ENCODE data around the gene SGK1. TPM values are rescaled to one million over a fixed set of nuclear protein-coding genes. Genes with fewer than 3 reads are reported as not detected.

Gene SGK1
- total RNA-seq, 2 donors from 2014 or later = 151 to 155 TPM

GRCh38 chr6:134318974-134319281 is 1.0 kb upstream of the SGK1 start:
- DNase-seq (ENCODE audit: low spot score) = no peak
- Histone ChIP-seq H3K27me3 (no peaks in the 10 kb centered on the region), H3K4me1 (peaks cover 0 to 16% of the 10 kb centered on the region in 2 donors), H3K9me3 (no peaks in the 10 kb centered on the region), H3K27ac (no peak overlapping the region), H3K36me3 (no peaks in the 10 kb centered on the region), H3K4me3 (no peak overlapping the region)
- TF ChIP-seq CTCF (IDR thresholded peaks at IDR 0.05) = no peak

GRCh38 chr6:134318236-134318973 is 493 bp upstream of the SGK1 start:
- Histone ChIP-seq H3K36me3 (no peaks in the 10 kb centered on the region), H3K27ac (no peak overlapping the region), H3K4me3 (peak overlapping the region; percentile 32 to 60), H3K27me3 (no peaks in the 10 kb centered on the region), H3K9me3 (no peaks in the 10 kb centered on the region), H3K4me1 (peaks cover 0 to 16% of the 10 kb centered on the region in 2 donors)
- TF ChIP-seq CTCF (IDR thresholded peaks at IDR 0.05) = no peak
- no peak for DNase-seq (ENCODE audit: low spot score)

GRCh38 chr6:134316733-134317431 is 1.0 kb downstream of the SGK1 start:
- H3K36me3 ChIP-seq = no peaks in the 10 kb centered on the region
- no peaks in the 10 kb centered on the region for H3K9me3 ChIP-seq
- no peak overlapping the region for H3K27ac ChIP-seq
- no peak for TF ChIP-seq CTCF (IDR thresholded peaks at IDR 0.05)
- peaks cover 0 to 16% of the 10 kb centered on the region in 2 donors for H3K4me1 ChIP-seq
- no peaks in the 10 kb centered on the region for H3K27me3 ChIP-seq
- no peak for DNase-seq (ENCODE audit: low spot score)
- peak overlapping the region; percentile 32 to 60 for H3K4me3 ChIP-seq

GRCh38 chr6:134315974-134316441 is 1.9 kb downstream of the SGK1 start:
- no peak overlapping the region for H3K27ac ChIP-seq

GRCh38 chr6:134315189-134315588 is 2.7 kb downstream of the SGK1 start:
- Histone ChIP-seq H3K4me1 (peaks cover 0 to 16% of the 10 kb centered on the region in 2 donors), H3K36me3 (no peaks in the 10 kb centered on the region), H3K4me3 (no peak overlapping the region), H3K27me3 (no peaks in the 10 kb centered on the region), H3K27ac (no peak overlapping the region), H3K9me3 (no peaks in the 10 kb centered on the region)
- no peak for DNase-seq (ENCODE audit: low spot score)
- no peak for TF ChIP-seq CTCF (IDR thresholded peaks at IDR 0.05)

More at GRCh38 chr6:134315974-134316441, 1.9 kb downstream of the SGK1 start:
- Histone ChIP-seq H3K36me3 (no peaks in the 10 kb centered on the region), H3K4me3 (no peak overlapping the region), H3K4me1 (peaks cover 0 to 16% of the 10 kb centered on the region in 2 donors), H3K9me3 (no peaks in the 10 kb centered on the region), H3K27me3 (no peaks in the 10 kb centered on the region)
- TF ChIP-seq CTCF (IDR thresholded peaks at IDR 0.05) = no peak
- no peak for DNase-seq (ENCODE audit: low spot score)

All from right atrium auricular region (tissue), 2 donors.